Caco-2 (cell line): Measurements from ENCODE around the gene KDM3B. TPM values are rescaled to one million over a fixed set of nuclear protein-coding genes. Genes with fewer than 3 reads are reported as not detected.

ENCODE experiments used
- BruUV-seq: library from RNA; stranded (reverse); fragments of 400-500 nt; replicated peaks from 2 replicates; lab custom pipeline; 2021; lab: Mats Ljungman, UMichigan
- CTCF ChIA-PET: fragments of 300-600 bp; sonication (Branson Sonifier 250); formaldehyde crosslinking; loops from one replicate; lab custom pipeline; 2022; ENCODE audit warnings: antibody characterized with exemption; lab: Charles Lee
- POLR2A ChIA-PET: fragments of 300-600 bp; sonication (Branson Sonifier 250); formaldehyde crosslinking; loops from one replicate; lab custom pipeline; 2022; ENCODE audit warnings: antibody characterized with exemption; lab: Charles Lee
- DNase-seq, 2 experiments: peaks; one replicate each; pipeline versions ENCODE4 v3.0.0 to v3.0.0-alpha.2; 2020 to 2022
- H3K27me3 ChIP-seq: replicated peaks from 2 replicates; pipeline ENCODE4 v1.6.0; 2011; ENCODE audit warnings: low read length; ENCODE audit not compliant: control insufficient read depth, insufficient read depth
- H3K36me3 ChIP-seq: 2 replicates; pipeline ENCODE4 v1.5.1; 2011; ENCODE audit warnings: low read length; ENCODE audit not compliant: control insufficient read depth, insufficient read depth
- H3K4me1 ChIP-seq: fragments of 250-450 bp; sonication (Bioruptor Pico); 2 replicates; pipeline ENCODE4 v1.5.1; 2020; ENCODE audit warnings: mild to moderate bottlenecking
- H3K4me3 ChIP-seq: 2 replicates; pipeline ENCODE4 v1.5.1; 2011; ENCODE audit warnings: low read depth, mild to moderate bottlenecking, control low read depth, low read length
- H3K9me3 ChIP-seq: fragments of 250-450 bp; sonication (Bioruptor Pico); 2 replicates; pipeline ENCODE4 v1.5.1; 2020; ENCODE audit warnings: mild to moderate bottlenecking, moderate library complexity
- H3K27ac Mint-ChIP-seq: one replicate; pipeline ENCODE4 v1.8.0; 2022; ENCODE audit warnings: mixed read lengths; ENCODE audit not compliant: unreplicated experiment
- H3K27me3 Mint-ChIP-seq: one replicate; pipeline ENCODE4 v1.8.0; 2022; ENCODE audit warnings: mixed read lengths; ENCODE audit not compliant: insufficient read depth, unreplicated experiment
- H3K36me3 Mint-ChIP-seq: one replicate; pipeline ENCODE4 v1.8.0; 2022; ENCODE audit warnings: mild to moderate bottlenecking, mixed read lengths; ENCODE audit not compliant: insufficient read depth, unreplicated experiment
- H3K4me1 Mint-ChIP-seq: one replicate; pipeline ENCODE4 v1.8.0; 2022; ENCODE audit warnings: low read depth, mixed read lengths; ENCODE audit not compliant: unreplicated experiment
- H3K4me3 Mint-ChIP-seq: one replicate; pipeline ENCODE4 v1.8.0; 2022; ENCODE audit warnings: mild to moderate bottlenecking, moderate library complexity, mixed read lengths; ENCODE audit not compliant: unreplicated experiment
- H3K9me3 Mint-ChIP-seq: one replicate; pipeline ENCODE4 v1.8.0; 2022; ENCODE audit warnings: mixed read lengths; ENCODE audit not compliant: unreplicated experiment
- intact Hi-C: fragments of 100-400 bp; cut with micrococcal nuclease; formaldehyde crosslinking; loops from one replicate; pipeline ENCODE4 v1.10.0; 2022; ENCODE audit not compliant: unreplicated experiment
- total RNA-seq: library from RNA; stranded (reverse); gene quantifications from 2 replicates; pipeline ENCODE4 v1.2.3, GENCODE V29; 2022
- TF ChIP-seq, protein P1 (sequence below), 2 experiments: fragments of 200-600 bp in 1 of 2; IDR thresholded peaks; 1 replicate in 1 of 2; 2 replicates in 1 of 2; pipeline versions ENCODE4 v1.5.1 to v1.8.0; 2011 to 2022; ENCODE audit warnings: antibody characterized with exemption in 1 of 2, control low read depth in 1 of 2, inconsistent platforms in 1 of 2, low read depth in 1 of 2, low read length in 1 of 2, mild to moderate bottlenecking in 1 of 2, moderate library complexity in 1 of 2; ENCODE audit not compliant: insufficient read depth in 1 of 2, severe bottlenecking in 1 of 2, unreplicated experiment in 1 of 2

Gene KDM3B
- total RNA-seq, 1 experiment from 2014 or later, result 71.8 TPM

- ChIA-PET CTCF (interaction anchor here (0.6 to 3.1 kb wide), 6 partner anchors 21 to 197 kb away, joined by 3 to 44 read pairs (median 4); partner anchors contain the start of gene KDM3B), POLR2A (interaction anchor here (1.1 to 1.6 kb wide), 3 partner anchors 22 to 152 kb away, joined by 9 to 26 read pairs (median 12); partner anchors contain the start of genes BRD8, CDC23, KDM3B and KIF20A)
- Histone ChIP-seq H3K36me3 (no peaks in the 10 kb centered on the region), H3K9me3 (no peaks in the 10 kb centered on the region), H3K4me1 (no peaks in the 10 kb centered on the region), H3K27me3 (no peaks in the 10 kb centered on the region), H3K4me3 (peak overlapping the region; percentile 69)
- TF ChIP-seq, protein P1, sequence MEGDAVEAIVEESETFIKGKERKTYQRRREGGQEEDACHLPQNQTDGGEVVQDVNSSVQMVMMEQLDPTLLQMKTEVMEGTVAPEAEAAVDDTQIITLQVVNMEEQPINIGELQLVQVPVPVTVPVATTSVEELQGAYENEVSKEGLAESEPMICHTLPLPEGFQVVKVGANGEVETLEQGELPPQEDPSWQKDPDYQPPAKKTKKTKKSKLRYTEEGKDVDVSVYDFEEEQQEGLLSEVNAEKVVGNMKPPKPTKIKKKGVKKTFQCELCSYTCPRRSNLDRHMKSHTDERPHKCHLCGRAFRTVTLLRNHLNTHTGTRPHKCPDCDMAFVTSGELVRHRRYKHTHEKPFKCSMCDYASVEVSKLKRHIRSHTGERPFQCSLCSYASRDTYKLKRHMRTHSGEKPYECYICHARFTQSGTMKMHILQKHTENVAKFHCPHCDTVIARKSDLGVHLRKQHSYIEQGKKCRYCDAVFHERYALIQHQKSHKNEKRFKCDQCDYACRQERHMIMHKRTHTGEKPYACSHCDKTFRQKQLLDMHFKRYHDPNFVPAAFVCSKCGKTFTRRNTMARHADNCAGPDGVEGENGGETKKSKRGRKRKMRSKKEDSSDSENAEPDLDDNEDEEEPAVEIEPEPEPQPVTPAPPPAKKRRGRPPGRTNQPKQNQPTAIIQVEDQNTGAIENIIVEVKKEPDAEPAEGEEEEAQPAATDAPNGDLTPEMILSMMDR (IDR thresholded peaks at IDR 0.05; ENCODE audit: insufficient read depth in 1 of 2, low read depth in 1 of 2, low read length in 1 of 2, severe bottlenecking in 1 of 2, unreplicated experiment in 1 of 2), result no peak
- TSS peak; percentile 74 for BruUV-seq
- Mint-ChIP-seq H3K4me3 (peak overlapping the region; percentile 95), H3K27ac (peak overlapping the region; percentile 82), H3K36me3 (peaks cover 11% of the 10 kb centered on the region), H3K9me3 (no peaks in the 10 kb centered on the region), H3K27me3 (no peaks in the 10 kb centered on the region), H3K4me1 (no peaks in the 10 kb centered on the region)
- intact Hi-C loops, result loop anchor here (2.0 to 5.0 kb wide), 2 partner anchors 119 to 152 kb away; partner anchors contain the start of genes BRD8, CDC23 and KIF20A
- DNase-seq, result no peak
Observed at GRCh38 chr5:138330813-138331448, 21.6 kb upstream of the KDM3B start.

DNA sequence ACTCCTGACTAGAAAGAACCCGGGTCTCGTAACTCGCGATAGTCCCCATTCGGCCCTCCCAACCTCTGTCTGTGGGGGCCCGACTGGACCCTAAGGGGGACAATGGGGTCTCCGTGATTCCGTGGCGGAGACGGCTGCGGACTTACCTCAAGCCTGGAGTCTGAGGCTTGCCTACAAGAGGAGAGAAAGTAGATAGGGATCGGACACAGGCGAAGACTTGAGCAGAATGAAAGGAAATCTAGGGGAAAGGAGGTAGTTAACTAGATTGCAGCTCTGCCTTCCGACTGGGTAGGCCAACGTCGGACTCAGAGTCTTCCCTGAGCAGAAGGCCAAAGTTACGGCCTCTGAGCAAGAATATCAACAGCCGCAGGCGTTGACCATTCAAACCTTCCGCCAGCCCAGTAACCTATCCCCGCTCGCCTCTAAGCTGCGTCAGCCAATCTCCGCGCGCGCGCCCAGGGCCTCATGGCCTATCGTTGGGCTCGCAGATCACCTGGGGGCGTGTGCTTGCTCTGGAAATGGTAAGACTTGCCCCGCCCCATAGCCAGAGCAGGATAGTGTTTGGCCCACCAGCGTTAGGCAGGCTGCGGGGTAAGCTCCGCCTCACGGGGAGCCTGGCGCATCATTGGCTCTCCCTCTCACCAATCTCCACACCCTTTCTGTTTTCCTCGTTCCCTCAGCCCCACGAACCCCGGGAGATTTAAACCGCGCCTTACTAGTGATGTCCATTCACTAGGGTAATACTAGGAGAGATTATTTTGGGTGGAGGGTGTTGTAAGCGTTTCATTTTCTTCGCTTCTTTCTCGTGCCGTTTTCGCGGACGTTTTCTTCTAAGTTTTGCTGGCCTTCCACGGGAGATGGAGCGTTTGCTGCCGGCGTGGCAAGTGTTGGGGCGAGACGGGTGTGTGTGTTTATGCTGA, 20.8 kb upstream of the KDM3B start, which contains the start of gene CDC25C:
Gene CDC25C, minus strand, starts transcription at position 356 of the 920 bp plus-strand sequence. CDS start 624 bp downstream, outside the sequence.
- peaks cover 9% of the 10 kb centered on the region for H3K36me3 Mint-ChIP-seq
- POLR2A ChIA-PET, result interaction anchor here (0.6 to 1.6 kb wide), 10 partner anchors 19 to 1108 kb away, joined by 3 to 26 read pairs (median 4); partner anchors contain the start of genes BRD8, CDC23, DNAJC18 and ETF1
- peak within 1 kb of the TSS; percentile 82 for H3K27ac Mint-ChIP-seq
- TF ChIP-seq, protein P1 (IDR thresholded peaks at IDR 0.05; ENCODE audit: insufficient read depth in 1 of 2, low read depth in 1 of 2, low read length in 1 of 2, severe bottlenecking in 1 of 2, unreplicated experiment in 1 of 2), result no peak
- no peaks in the 10 kb centered on the region for H3K9me3 Mint-ChIP-seq
- no peaks in the 10 kb centered on the region for H3K27me3 ChIP-seq
- no peaks in the 10 kb centered on the region for H3K9me3 ChIP-seq
- peak; percentile 98 to 99 for DNase-seq
- H3K4me1 ChIP-seq, result no peaks in the 10 kb centered on the region
- peak within 1 kb of the TSS; percentile 95 for H3K4me3 Mint-ChIP-seq
- intact Hi-C loops, result loop anchor here (2.0 to 5.0 kb wide), 2 partner anchors 119 to 153 kb away; partner anchors contain the start of genes BRD8, CDC23 and KIF20A
- BruUV-seq, result no TSS peak
- CTCF ChIA-PET, result interaction anchor here (0.6 to 3.1 kb wide), 8 partner anchors 20 to 198 kb away, joined by 3 to 44 read pairs (median 4); partner anchors contain the start of gene KDM3B
- no peaks in the 10 kb centered on the region for H3K36me3 ChIP-seq
- peak within 1 kb of the TSS; percentile 69 for H3K4me3 ChIP-seq
- H3K4me1 Mint-ChIP-seq, result peaks cover under 1% of the 10 kb centered on the region
- no peaks in the 10 kb centered on the region for H3K27me3 Mint-ChIP-seq
